Endothelial cell of umbilical vein (primary cell): ENCODE measurements around the gene NPTN. TPM values are rescaled to one million over a fixed set of nuclear protein-coding genes. Genes with fewer than 3 reads are reported as not detected.

Experiments
- BruUV-seq: library from RNA; stranded (reverse); fragments of 400-500 nt; replicated peaks from 2 replicates; lab custom pipeline; 2021; lab: Mats Ljungman, UMichigan
- CTCF ChIA-PET: fragments of 300-600, 350-600 bp; sonication (Branson Sonifier 250); formaldehyde crosslinking; loops from one replicate; lab custom pipeline; 2021; ENCODE audit warnings: antibody characterized with exemption, inconsistent platforms; lab: Charles Lee
- POLR2A ChIA-PET: fragments of 300-600, 350-600 bp; sonication (Branson Sonifier 250); formaldehyde crosslinking; loops from one replicate; lab custom pipeline; 2021; ENCODE audit warnings: antibody characterized with exemption, inconsistent platforms; lab: Charles Lee
- DNase-seq: peaks from one replicate; pipeline ENCODE4 v3.0.0-alpha.2; 2011; ENCODE audit warnings: low read depth, low spot score
- FAIRE-seq: peaks from 2 replicates; lab custom pipeline; 2011; peaks lifted over from hg19 to GRCh38; lab: Jason Lieb, UNC
- H2AFZ ChIP-seq: 2 replicates; pipeline ENCODE4 v1.6.0; 2012; ENCODE audit warnings: low read depth, low read length, control low read depth, inconsistent platforms
- H3K27ac ChIP-seq: 2 replicates; pipeline ENCODE4 v1.5.1; 2011; ENCODE audit warnings: low read depth, mild to moderate bottlenecking, control low read depth, low read length, moderate library complexity; ENCODE audit not compliant: insufficient read depth
- H3K27me3 ChIP-seq, 2 experiments: 2 replicates each; pipeline versions ENCODE4 v1.6.0 to v1.6.1; 2011; ENCODE audit warnings: low read length in 2 of 2, mixed read lengths in 1 of 2; ENCODE audit not compliant: control insufficient read depth in 2 of 2, insufficient read depth in 2 of 2
- H3K36me3 ChIP-seq, 2 experiments: 2 replicates in 1 of 2; 3 replicates in 1 of 2; pipeline ENCODE4 v1.5.1; 2011; ENCODE audit warnings: low read length in 2 of 2, mild to moderate bottlenecking in 1 of 2, moderate library complexity in 1 of 2; ENCODE audit not compliant: control insufficient read depth in 2 of 2, insufficient read depth in 2 of 2; ENCODE audit errors: extremely low read depth in 1 of 2
- H3K4me1 ChIP-seq: 3 replicates; pipeline ENCODE4 v1.5.1; 2011; ENCODE audit warnings: mild to moderate bottlenecking, low read length; ENCODE audit not compliant: control insufficient read depth, insufficient read depth; ENCODE audit errors: extremely low read depth
- H3K4me2 ChIP-seq: 2 replicates; pipeline ENCODE4 v1.6.1; 2011; ENCODE audit warnings: low read length, control low read depth, mixed read lengths; ENCODE audit not compliant: insufficient read depth
- H3K4me3 ChIP-seq, 3 experiments: fragments of 200-600 bp in 1 of 3; sonication (generic), shearing (Covaris generic) in 1 of 3; replicated peaks in 1 of 3; 2 replicates each; pipeline ENCODE4 v1.5.1; 2011 to 2016; ENCODE audit warnings: control low read depth in 3 of 3, low read length in 3 of 3, mild to moderate bottlenecking in 2 of 3, inconsistent platforms in 1 of 3, low read depth in 1 of 3, moderate library complexity in 1 of 3; ENCODE audit not compliant: insufficient read depth in 1 of 3
- H3K79me2 ChIP-seq: 2 replicates; pipeline ENCODE4 v1.6.0; 2012; ENCODE audit warnings: low read length, inconsistent platforms; ENCODE audit not compliant: control insufficient read depth, insufficient read depth
- H3K9ac ChIP-seq: replicated peaks from 2 replicates; pipeline ENCODE3; 2011; ENCODE audit warnings: low read length, control low read depth; ENCODE audit not compliant: insufficient read depth; ENCODE audit errors: extremely low read depth
- H3K9me1 ChIP-seq: replicated peaks from 3 replicates; pipeline ENCODE4 v1.6.0; 2011; ENCODE audit warnings: mild to moderate bottlenecking, low read length; ENCODE audit not compliant: control insufficient read depth, insufficient read depth; ENCODE audit errors: extremely low read depth
- H3K9me3 ChIP-seq: replicated peaks from 2 replicates; pipeline ENCODE4 v1.5.1; 2012; ENCODE audit warnings: low read length, inconsistent platforms; ENCODE audit not compliant: control insufficient read depth, insufficient read depth
- H4K20me1 ChIP-seq: replicated peaks from 2 replicates; pipeline ENCODE3; 2011; ENCODE audit warnings: mild to moderate bottlenecking, low read length; ENCODE audit not compliant: control insufficient read depth, insufficient read depth; ENCODE audit errors: extremely low read depth
- EZH2 ChIP-seq: IDR thresholded peaks from 2 replicates; pipeline ENCODE4 v1.6.1; 2012; ENCODE audit warnings: borderline replicate concordance, low read depth, mild to moderate bottlenecking, moderate library complexity, low read length, inconsistent platforms; ENCODE audit not compliant: severe bottlenecking
- FOS ChIP-seq: IDR thresholded peaks from 2 replicates; pipeline ENCODE4 v1.6.1; 2011; ENCODE audit warnings: mild to moderate bottlenecking, low read length, moderate library complexity, borderline replicate concordance; ENCODE audit not compliant: insufficient read depth
- GATA2 ChIP-seq: IDR thresholded peaks from 2 replicates; pipeline ENCODE4 v1.7.0; 2011; ENCODE audit warnings: low read depth, mild to moderate bottlenecking, moderate library complexity, mixed read lengths, low read length; ENCODE audit not compliant: insufficient read length, insufficient read depth
- JUN ChIP-seq: IDR thresholded peaks from 2 replicates; pipeline ENCODE4 v1.6.1; 2011; ENCODE audit warnings: borderline replicate concordance, low read depth; ENCODE audit not compliant: insufficient read length, insufficient read depth
- MYC ChIP-seq: IDR thresholded peaks from one replicate; pipeline ENCODE4 v1.6.1; 2011; ENCODE audit warnings: mild to moderate bottlenecking, low read depth, low read length
- POLR2A ChIP-seq: IDR thresholded peaks from 2 replicates; pipeline ENCODE4 v1.6.1; 2012; ENCODE audit warnings: low read depth, mild to moderate bottlenecking, control low read depth, low read length
- POLR2AphosphoS5 ChIP-seq: IDR thresholded peaks from 2 replicates; pipeline ENCODE4 v1.6.1; 2012; ENCODE audit warnings: low read depth, mild to moderate bottlenecking, control low read depth, low read length, moderate library complexity; ENCODE audit not compliant: insufficient read depth
- dilution Hi-C: fragments of 300-500 bp; cut with MboI; formaldehyde crosslinking; loops from one replicate; pipeline ENCODE4 v1.15.0; 2019; ENCODE audit warnings: low sequenced_read_pairs; ENCODE audit not compliant: extremely low pct_ligation_motif_present
- intact Hi-C: fragments of 100-400 bp; cut with micrococcal nuclease; formaldehyde crosslinking; loops from one replicate; pipeline ENCODE4 v1.10.0; 2022
- polyA plus RNA-seq, 4 experiments: library from polyadenylated mRNA; depleted of rRNA in 3 of 4; stranded (reverse) in 3 of 4; unstranded in 1 of 4; fragments of >200 nt; gene quantifications; 2 replicates each; pipeline versions ENCODE4 v1.2.1 to v1.2.3, GENCODE V29; 2011 to 2012; ENCODE audit warnings: missing spikeins in 1 of 4
- total RNA-seq: library from RNA; stranded (reverse); gene quantifications from 2 replicates; pipeline ENCODE4 v1.2.3, GENCODE V29; 2021
- TF ChIP-seq, protein P1 (sequence below): IDR thresholded peaks from 2 replicates; pipeline ENCODE4 v1.6.1; 2011; ENCODE audit not compliant: insufficient read depth, insufficient read length
- TF ChIP-seq, protein P2 (sequence below), 2 donors: IDR thresholded peaks; 1 replicate in 1 of 2; 2 replicates in 1 of 2; pipeline ENCODE4 v1.5.1; 2011; ENCODE audit warnings: low read length in 2 of 2, mild to moderate bottlenecking in 2 of 2, moderate library complexity in 2 of 2, control low read depth in 1 of 2, inconsistent platforms in 1 of 2, low read depth in 1 of 2; ENCODE audit not compliant: insufficient read depth in 1 of 2; ENCODE audit errors: extremely low read depth in 1 of 2

The NPTN gene
- total and polyA plus RNA-seq, 2 donors (not counting 3 experiments of a cell fraction or from before 2014, with no cell fraction given), result 77.4 to 81.3 TPM

DNA sequence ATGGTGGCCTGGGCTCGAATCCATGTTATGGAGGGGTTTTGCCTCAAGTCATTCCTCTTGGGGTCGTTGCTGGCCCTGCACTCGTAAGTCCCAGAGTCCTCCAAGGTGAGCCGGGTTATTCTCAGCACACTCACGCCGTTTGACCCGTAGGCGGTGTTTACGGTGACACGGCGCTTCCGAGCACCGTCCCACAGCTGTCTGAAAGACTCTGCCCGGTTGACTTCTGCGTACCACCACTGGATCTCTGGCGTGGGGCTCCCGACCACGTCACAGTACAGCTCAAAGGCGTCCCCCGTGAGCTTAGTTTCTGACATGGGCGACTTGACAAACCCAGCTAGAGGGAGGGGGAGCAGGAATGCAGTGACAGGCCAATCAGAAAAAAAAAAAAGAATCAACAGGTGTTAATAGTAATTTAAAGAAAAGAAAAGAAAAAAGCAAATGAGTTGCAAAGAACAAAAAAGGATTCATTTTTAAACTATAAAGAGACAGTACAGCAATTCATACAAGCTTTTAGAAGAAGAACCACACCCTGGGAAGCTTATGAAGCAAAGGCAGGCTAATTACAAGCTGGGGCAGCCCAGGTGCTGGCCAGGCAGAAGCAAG lies 36.1 kb downstream of the NPTN start:
- POLR2A ChIA-PET, result no interaction called here
- no peaks in the 10 kb centered on the region for H3K36me3 ChIP-seq
- H3K9ac ChIP-seq, result no peak overlapping the region
- H3K9me1 ChIP-seq, result no peaks in the 10 kb centered on the region
- FAIRE-seq (no peak), DNase-seq (no peak)
- intact Hi-C loops, result no loop called here
- H3K27ac ChIP-seq, result no peak overlapping the region
- H3K79me2 ChIP-seq, result peaks cover 56% of the 10 kb centered on the region
- H3K9me3 ChIP-seq, result no peaks in the 10 kb centered on the region
- H3K4me1 ChIP-seq, result peaks cover 28% of the 10 kb centered on the region
- peaks cover 3% of the 10 kb centered on the region for H4K20me1 ChIP-seq
- TF ChIP-seq POLR2A, result no peak
- no peak for TF ChIP-seq EZH2
- TF ChIP-seq GATA2, result no peak
- TF ChIP-seq, protein P1, sequence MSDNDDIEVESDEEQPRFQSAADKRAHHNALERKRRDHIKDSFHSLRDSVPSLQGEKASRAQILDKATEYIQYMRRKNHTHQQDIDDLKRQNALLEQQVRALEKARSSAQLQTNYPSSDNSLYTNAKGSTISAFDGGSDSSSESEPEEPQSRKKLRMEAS, result no peak
- TF ChIP-seq MYC, result no peak
- no peak for TF ChIP-seq JUN
- no peak overlapping the region for H3K4me2 ChIP-seq
- CTCF ChIA-PET, result interaction anchor here (0.5 to 2.5 kb wide), 6 partner anchors 21 to 359 kb away, joined by 3 to 8 read pairs (median 4); no protein-coding TSS in a partner anchor
- no peaks in the 10 kb centered on the region for H3K27me3 ChIP-seq
- H2AFZ ChIP-seq, result no peak overlapping the region
- no peak overlapping the region for H3K4me3 ChIP-seq
- dilution Hi-C loops, result no loop called here
- no TSS peak for BruUV-seq

DNA sequence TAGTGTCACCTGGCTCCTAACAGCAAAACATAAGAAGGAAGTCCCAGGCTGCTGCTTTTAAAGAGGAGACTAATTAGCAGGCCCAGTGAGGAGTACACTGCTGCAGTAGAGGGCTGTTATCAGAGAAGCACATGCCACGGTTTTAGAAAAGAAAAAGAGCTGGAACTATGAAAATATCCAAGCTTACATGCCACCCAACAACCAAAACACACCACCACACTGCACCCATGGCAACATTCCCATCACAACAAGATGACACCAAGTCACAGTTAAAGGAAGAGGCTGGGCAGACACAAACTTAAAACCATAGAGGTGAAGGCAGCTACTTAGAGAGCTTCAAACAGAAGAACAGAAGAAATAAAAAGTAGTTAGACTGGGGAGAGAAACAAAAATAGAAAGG lies 37.0 kb downstream of the NPTN start:
- peaks cover 3% of the 10 kb centered on the region for H4K20me1 ChIP-seq
- POLR2A ChIA-PET, result no interaction called here

More for the DNA sequence above, 37.0 kb downstream of the NPTN start:
- intact Hi-C loops (no loop called here), dilution Hi-C loops (no loop called here)
- Histone ChIP-seq H3K27ac (no peak overlapping the region), H3K9me1 (no peaks in the 10 kb centered on the region), H2AFZ (no peak overlapping the region), H3K9me3 (no peaks in the 10 kb centered on the region), H3K79me2 (peaks cover 55% of the 10 kb centered on the region), H3K4me1 (peaks cover 19% of the 10 kb centered on the region), H3K4me2 (no peak overlapping the region), H3K4me3 (no peak overlapping the region), H3K36me3 (no peaks in the 10 kb centered on the region), H3K27me3 (no peaks in the 10 kb centered on the region), H3K9ac (no peak overlapping the region)
- DNase-seq (no peak), FAIRE-seq (no peak)
- BruUV-seq, result no TSS peak
- TF ChIP-seq GATA2 (no peak), EZH2 (no peak), FOS (no peak), MYC (no peak), POLR2AphosphoS5 (no peak), POLR2A (no peak), JUN (no peak)
- TF ChIP-seq, protein P2, sequence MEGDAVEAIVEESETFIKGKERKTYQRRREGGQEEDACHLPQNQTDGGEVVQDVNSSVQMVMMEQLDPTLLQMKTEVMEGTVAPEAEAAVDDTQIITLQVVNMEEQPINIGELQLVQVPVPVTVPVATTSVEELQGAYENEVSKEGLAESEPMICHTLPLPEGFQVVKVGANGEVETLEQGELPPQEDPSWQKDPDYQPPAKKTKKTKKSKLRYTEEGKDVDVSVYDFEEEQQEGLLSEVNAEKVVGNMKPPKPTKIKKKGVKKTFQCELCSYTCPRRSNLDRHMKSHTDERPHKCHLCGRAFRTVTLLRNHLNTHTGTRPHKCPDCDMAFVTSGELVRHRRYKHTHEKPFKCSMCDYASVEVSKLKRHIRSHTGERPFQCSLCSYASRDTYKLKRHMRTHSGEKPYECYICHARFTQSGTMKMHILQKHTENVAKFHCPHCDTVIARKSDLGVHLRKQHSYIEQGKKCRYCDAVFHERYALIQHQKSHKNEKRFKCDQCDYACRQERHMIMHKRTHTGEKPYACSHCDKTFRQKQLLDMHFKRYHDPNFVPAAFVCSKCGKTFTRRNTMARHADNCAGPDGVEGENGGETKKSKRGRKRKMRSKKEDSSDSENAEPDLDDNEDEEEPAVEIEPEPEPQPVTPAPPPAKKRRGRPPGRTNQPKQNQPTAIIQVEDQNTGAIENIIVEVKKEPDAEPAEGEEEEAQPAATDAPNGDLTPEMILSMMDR (IDR thresholded peaks at IDR 0.05; ENCODE audit: extremely low read depth in 1 of 2, insufficient read depth in 1 of 2, low read depth in 1 of 2, low read length in 2 of 2), result no peak
- TF ChIP-seq, protein P1, result no peak
- CTCF ChIA-PET, result interaction anchor here (1.3 to 2.5 kb wide), 3 partner anchors 36 to 40 kb away, joined by 3 to 8 read pairs (median 8); no protein-coding TSS in a partner anchor
